Measurements from ENCODE around the gene UBE2C.

Gene UBE2C

GRCh38 chr20:45853484-45853883 is 41.0 kb downstream of the UBE2C start:
- Mint-ChIP-seq H3K4me1 (peaks cover 36% of the 10 kb centered on the region), H3K36me3 (ENCODE audit: low read depth) (peaks cover 28% of the 10 kb centered on the region), H3K27me3 (ENCODE audit: low read depth, poor library complexity) (no peaks in the 10 kb centered on the region), H3K9me3 (no peaks in the 10 kb centered on the region), H3K4me3 (no peak overlapping the region), H3K27ac (no peak overlapping the region)
- no peak for TF ChIP-seq CTCF (IDR thresholded peaks at IDR 0.05)
- no peak for DNase-seq

- Mint-ChIP-seq H3K9me3 (no peaks in the 10 kb centered on the region), H3K36me3 (ENCODE audit: low read depth) (peaks cover 16% of the 10 kb centered on the region), H3K4me1 (peaks cover 63% of the 10 kb centered on the region), H3K4me3 (peak within 1 kb of the TSS; percentile 95), H3K27me3 (ENCODE audit: low read depth, poor library complexity) (peaks cover 3% of the 10 kb centered on the region), H3K27ac (peak within 1 kb of the TSS; percentile 97)
- no peak for TF ChIP-seq CTCF (IDR thresholded peaks at IDR 0.05)
- DNase-seq, result peak; percentile 93
These were observed 44.9 kb downstream of the UBE2C start, which contains the start of the genes ACOT8 and ZSWIM3 for GRCh38 chr20:45857114-45857881. Gene ACOT8, minus strand, starts transcription at chr20:45857392. Its CDS starts 77 bp downstream, at chr20:45857315. Gene ZSWIM3, plus strand, starts transcription at chr20:45857614. Its CDS starts 212 bp downstream, at chr20:45857826.

GRCh38 chr20:45857882-45858216 is 45.4 kb downstream of the UBE2C start:
- peaks cover 3% of the 10 kb centered on the region for H3K27me3 Mint-ChIP-seq (ENCODE audit: low read depth, poor library complexity)
- no peak for TF ChIP-seq CTCF (IDR thresholded peaks at IDR 0.05)
- peak overlapping the region; percentile 81 for H3K27ac Mint-ChIP-seq
- DNase-seq, result no peak
- no peaks in the 10 kb centered on the region for H3K9me3 Mint-ChIP-seq
- peak overlapping the region; percentile 95 for H3K4me3 Mint-ChIP-seq
- peaks cover 61% of the 10 kb centered on the region for H3K4me1 Mint-ChIP-seq
- H3K36me3 Mint-ChIP-seq (ENCODE audit: low read depth), result peaks cover 14% of the 10 kb centered on the region

- no peak for DNase-seq
- TF ChIP-seq CTCF (IDR thresholded peaks at IDR 0.05), result no peak
- Mint-ChIP-seq H3K27ac (peak overlapping the region; percentile 6), H3K4me3 (no peak overlapping the region), H3K27me3 (ENCODE audit: low read depth, poor library complexity) (peaks cover 9% of the 10 kb centered on the region), H3K4me1 (peaks cover 54% of the 10 kb centered on the region), H3K9me3 (no peaks in the 10 kb centered on the region), H3K36me3 (ENCODE audit: low read depth) (peaks cover 3% of the 10 kb centered on the region)
These were observed 47.5 kb downstream of the UBE2C start for GRCh38 chr20:45859916-45860315.

GRCh38 chr20:45860560-45861220 is 48.2 kb downstream of the UBE2C start:
- Mint-ChIP-seq H3K9me3 (no peaks in the 10 kb centered on the region), H3K27ac (no peak overlapping the region), H3K4me3 (no peak overlapping the region), H3K27me3 (ENCODE audit: low read depth, poor library complexity) (peaks cover 9% of the 10 kb centered on the region), H3K36me3 (ENCODE audit: low read depth) (no peaks in the 10 kb centered on the region), H3K4me1 (peaks cover 49% of the 10 kb centered on the region)
- no peak for DNase-seq
- no peak for TF ChIP-seq CTCF (IDR thresholded peaks at IDR 0.05)

Data from nephron progenitor cell (in vitro differentiated cells).